ENCODE data around the gene PTPRG.

The PTPRG gene

GRCh38 chr3:61915296-61915695, 353.9 kb downstream of the PTPRG start:
- no peak for TF ChIP-seq EZH2phosphoT487 (IDR thresholded peaks at IDR 0.05; ENCODE audit: low read depth)
- TF ChIP-seq CTCF (IDR thresholded peaks at IDR 0.05; ENCODE audit: low read depth, low read length), result no peak
- Histone ChIP-seq H3K27me3 (ENCODE audit: low read depth, low read length) (peaks cover 11% of the 10 kb centered on the region; the same call in 1 of the 2 replicates), H3K4me1 (ENCODE audit: low read length) (peaks cover 28% of the 10 kb centered on the region), H4K20me1 (ENCODE audit: insufficient read depth, low read length) (peaks cover 4% of the 10 kb centered on the region; the same call in 1 of the 2 replicates), H3K27ac (ENCODE audit: low read length) (no peak overlapping the region), H2AFZ (ENCODE audit: low read depth, low read length) (no peak overlapping the region), H3K9ac (ENCODE audit: low read length) (no peak overlapping the region), H3K79me2 (ENCODE audit: low read length) (peaks cover 7% of the 10 kb centered on the region), H3K4me2 (ENCODE audit: low read length) (no peak overlapping the region), H3K4me3 (ENCODE audit: low read length) (no peak overlapping the region), H3K36me3 (replicated peaks; ENCODE audit: low read depth, low read length) (no peaks in the 10 kb centered on the region), H3K9me3 (ENCODE audit: insufficient read depth, low read length) (no peaks in the 10 kb centered on the region)

- Histone ChIP-seq H3K9ac (ENCODE audit: low read length) (no peak overlapping the region), H3K4me3 (ENCODE audit: low read length) (no peak overlapping the region), H3K4me2 (ENCODE audit: low read length) (no peak overlapping the region), H3K4me1 (ENCODE audit: low read length) (no peaks in the 10 kb centered on the region), H4K20me1 (ENCODE audit: insufficient read depth, low read length) (peaks cover 4% of the 10 kb centered on the region; the same call in 1 of the 2 replicates), H3K27ac (ENCODE audit: low read length) (no peak overlapping the region), H3K36me3 (replicated peaks; ENCODE audit: low read depth, low read length) (no peaks in the 10 kb centered on the region), H3K9me3 (ENCODE audit: insufficient read depth, low read length) (no peaks in the 10 kb centered on the region), H2AFZ (ENCODE audit: low read depth, low read length) (no peak overlapping the region), H3K79me2 (ENCODE audit: low read length) (no peaks in the 10 kb centered on the region), H3K27me3 (ENCODE audit: low read depth, low read length) (0 out of 2 replicates have a peak, but pooled peaks cover 5% of the 10 kb centered on the region)
- TF ChIP-seq EZH2phosphoT487 (IDR thresholded peaks at IDR 0.05; ENCODE audit: low read depth), result no peak
- TF ChIP-seq CTCF (IDR thresholded peaks at IDR 0.05; ENCODE audit: low read depth, low read length), result peak; percentile 8; the same call in 1 of the 2 replicates
Measured at GRCh38 chr3:61919371-61919770, 358.0 kb downstream of the PTPRG start.

- Histone ChIP-seq H3K79me2 (ENCODE audit: low read length) (no peaks in the 10 kb centered on the region), H4K20me1 (ENCODE audit: insufficient read depth, low read length) (peaks cover 4% of the 10 kb centered on the region; the same call in 1 of the 2 replicates), H3K4me2 (ENCODE audit: low read length) (no peak overlapping the region), H3K27ac (ENCODE audit: low read length) (no peak overlapping the region), H3K9ac (ENCODE audit: low read length) (no peak overlapping the region), H3K9me3 (ENCODE audit: insufficient read depth, low read length) (no peaks in the 10 kb centered on the region), H3K4me3 (ENCODE audit: low read length) (no peak overlapping the region), H3K4me1 (ENCODE audit: low read length) (no peaks in the 10 kb centered on the region), H3K36me3 (replicated peaks; ENCODE audit: low read depth, low read length) (no peaks in the 10 kb centered on the region), H2AFZ (ENCODE audit: low read depth, low read length) (no peak overlapping the region), H3K27me3 (ENCODE audit: low read depth, low read length) (0 out of 2 replicates have a peak, but pooled peaks cover 5% of the 10 kb centered on the region)
- TF ChIP-seq EZH2phosphoT487 (IDR thresholded peaks at IDR 0.05; ENCODE audit: low read depth), result no peak
- no peak for TF ChIP-seq CTCF (IDR thresholded peaks at IDR 0.05; ENCODE audit: low read depth, low read length)
Measured at GRCh38 chr3:61922118-61922517, 360.7 kb downstream of the PTPRG start.

GRCh38 chr3:61924090-61924735, 362.8 kb downstream of the PTPRG start:
- TF ChIP-seq CTCF (IDR thresholded peaks at IDR 0.05; ENCODE audit: low read depth, low read length) (no peak), EZH2phosphoT487 (IDR thresholded peaks at IDR 0.05; ENCODE audit: low read depth) (no peak)
- Histone ChIP-seq H3K4me2 (ENCODE audit: low read length) (no peak overlapping the region), H3K9ac (ENCODE audit: low read length) (no peak overlapping the region), H3K27me3 (ENCODE audit: low read depth, low read length) (0 out of 2 replicates have a peak, but pooled peaks cover 5% of the 10 kb centered on the region), H4K20me1 (ENCODE audit: insufficient read depth, low read length) (peaks cover 4% of the 10 kb centered on the region; the same call in 1 of the 2 replicates), H3K9me3 (ENCODE audit: insufficient read depth, low read length) (no peaks in the 10 kb centered on the region), H2AFZ (ENCODE audit: low read depth, low read length) (no peak overlapping the region), H3K27ac (ENCODE audit: low read length) (no peak overlapping the region), H3K79me2 (ENCODE audit: low read length) (no peaks in the 10 kb centered on the region), H3K4me1 (ENCODE audit: low read length) (no peaks in the 10 kb centered on the region), H3K36me3 (replicated peaks; ENCODE audit: low read depth, low read length) (no peaks in the 10 kb centered on the region), H3K4me3 (ENCODE audit: low read length) (no peak overlapping the region)

All from OCI-LY3 (cell line).